Measurements from ENCODE around the gene RC3H2.

Gene RC3H2

GRCh38 chr9:122941582-122942234 lies 36.5 kb upstream of the RC3H2 start:
- WGBS, 2 experiments, result 7 to 15% methylated on average over 15 to 17 of the region's 17 CpGs
- Histone ChIP-seq H3K27ac (ENCODE audit: insufficient read depth, low read depth, low read length, poor library complexity, severe bottlenecking) (peak overlapping the region; percentile 94), H3K27me3 (ENCODE audit: control insufficient read depth, insufficient read depth, low read length, poor library complexity, severe bottlenecking) (no peaks in the 10 kb centered on the region), H3K9me3 (ENCODE audit: control insufficient read depth, low read length) (no peaks in the 10 kb centered on the region), H3K4me3 (ENCODE audit: insufficient read depth, low read depth, low read length) (peak overlapping the region; percentile 85), H3K36me3 (ENCODE audit: control insufficient read depth, insufficient read depth, low read length) (peaks cover 3% of the 10 kb centered on the region), H3K4me1 (ENCODE audit: control insufficient read depth, insufficient read depth, low read length) (no peaks in the 10 kb centered on the region)

GRCh38 chr9:122940749-122941581 lies 35.8 kb upstream of the RC3H2 start, which contains the start of gene RABGAP1:
Gene RABGAP1 (plus strand): TSS chr9:122941020. CDS start chr9:122957060, 16,040 bp downstream.
- H3K9me3 ChIP-seq (ENCODE audit: control insufficient read depth, low read length), result no peaks in the 10 kb centered on the region

GRCh38 chr9:122940454-122940748 lies 35.2 kb upstream of the RC3H2 start:
- Histone ChIP-seq H3K9me3 (ENCODE audit: control insufficient read depth, low read length) (no peaks in the 10 kb centered on the region), H3K36me3 (ENCODE audit: control insufficient read depth, insufficient read depth, low read length) (peaks cover 3% of the 10 kb centered on the region), H3K4me3 (ENCODE audit: insufficient read depth, low read depth, low read length) (peak overlapping the region; percentile 25), H3K4me1 (ENCODE audit: control insufficient read depth, insufficient read depth, low read length) (no peaks in the 10 kb centered on the region), H3K27ac (ENCODE audit: insufficient read depth, low read depth, low read length, poor library complexity, severe bottlenecking) (no peak overlapping the region), H3K27me3 (ENCODE audit: control insufficient read depth, insufficient read depth, low read length, poor library complexity, severe bottlenecking) (no peaks in the 10 kb centered on the region)
- 33 to 39% methylated on average over 5 to 6 of the region's 6 CpGs for WGBS, 2 experiments

More at GRCh38 chr9:122940749-122941581, 35.8 kb upstream of the RC3H2 start, which contains the start of gene RABGAP1:
- 0% methylated on average over 53 to 54 of the region's 54 CpGs for WGBS, 2 experiments
- H3K4me1 ChIP-seq (ENCODE audit: control insufficient read depth, insufficient read depth, low read length), result no peaks in the 10 kb centered on the region
- peaks cover 3% of the 10 kb centered on the region for H3K36me3 ChIP-seq (ENCODE audit: control insufficient read depth, insufficient read depth, low read length)
- H3K4me3 ChIP-seq (ENCODE audit: insufficient read depth, low read depth, low read length), result peak within 1 kb of the TSS; percentile 85
- H3K27ac ChIP-seq (ENCODE audit: insufficient read depth, low read depth, low read length, poor library complexity, severe bottlenecking), result peak within 1 kb of the TSS; percentile 94
- no peaks in the 10 kb centered on the region for H3K27me3 ChIP-seq (ENCODE audit: control insufficient read depth, insufficient read depth, low read length, poor library complexity, severe bottlenecking)

GRCh38 chr9:122939601-122940000 lies 34.4 kb upstream of the RC3H2 start:
- Histone ChIP-seq H3K4me3 (ENCODE audit: insufficient read depth, low read depth, low read length) (no peak overlapping the region), H3K36me3 (ENCODE audit: control insufficient read depth, insufficient read depth, low read length) (peaks cover 3% of the 10 kb centered on the region), H3K27me3 (ENCODE audit: control insufficient read depth, insufficient read depth, low read length, poor library complexity, severe bottlenecking) (no peaks in the 10 kb centered on the region), H3K4me1 (ENCODE audit: control insufficient read depth, insufficient read depth, low read length) (no peaks in the 10 kb centered on the region), H3K9me3 (ENCODE audit: control insufficient read depth, low read length) (no peaks in the 10 kb centered on the region), H3K27ac (ENCODE audit: insufficient read depth, low read depth, low read length, poor library complexity, severe bottlenecking) (no peak overlapping the region)
- 96 to 98% methylated on average over 2 to 4 of the region's 4 CpGs for WGBS, 2 experiments

- 71 to 96% methylated on average over 1 of the region's 1 CpG for WGBS, 2 experiments
- H3K9me3 ChIP-seq (ENCODE audit: control insufficient read depth, low read length), result no peaks in the 10 kb centered on the region
- peaks cover 3% of the 10 kb centered on the region for H3K4me1 ChIP-seq (ENCODE audit: control insufficient read depth, insufficient read depth, low read length)
- H3K4me3 ChIP-seq (ENCODE audit: insufficient read depth, low read depth, low read length), result no peak overlapping the region
- no peak overlapping the region for H3K27ac ChIP-seq (ENCODE audit: insufficient read depth, low read depth, low read length, poor library complexity, severe bottlenecking)
- no peaks in the 10 kb centered on the region for H3K27me3 ChIP-seq (ENCODE audit: control insufficient read depth, insufficient read depth, low read length, poor library complexity, severe bottlenecking)
- no peaks in the 10 kb centered on the region for H3K36me3 ChIP-seq (ENCODE audit: control insufficient read depth, insufficient read depth, low read length)
Measured at GRCh38 chr9:122936883-122937282, 31.7 kb upstream of the RC3H2 start.

GRCh38 chr9:122936464-122936863 lies 31.3 kb upstream of the RC3H2 start:
- H3K4me1 ChIP-seq (ENCODE audit: control insufficient read depth, insufficient read depth, low read length), result peaks cover 3% of the 10 kb centered on the region
- H3K27ac ChIP-seq (ENCODE audit: insufficient read depth, low read depth, low read length, poor library complexity, severe bottlenecking), result no peak overlapping the region
- WGBS, 2 experiments, result 96 to 97% methylated on average over 5 of the region's 5 CpGs
- no peaks in the 10 kb centered on the region for H3K36me3 ChIP-seq (ENCODE audit: control insufficient read depth, insufficient read depth, low read length)
- no peak overlapping the region for H3K4me3 ChIP-seq (ENCODE audit: insufficient read depth, low read depth, low read length)
- H3K9me3 ChIP-seq (ENCODE audit: control insufficient read depth, low read length), result no peaks in the 10 kb centered on the region
- no peaks in the 10 kb centered on the region for H3K27me3 ChIP-seq (ENCODE audit: control insufficient read depth, insufficient read depth, low read length, poor library complexity, severe bottlenecking)

GRCh38 chr9:122931226-122932121 lies 26.3 kb upstream of the RC3H2 start, which contains the start of gene ZBTB26:
Gene ZBTB26 (minus strand): TSS chr9:122931512. CDS start chr9:122919934, 11,578 bp downstream.
- no peaks in the 10 kb centered on the region for H3K9me3 ChIP-seq (ENCODE audit: control insufficient read depth, low read length)
- no peaks in the 10 kb centered on the region for H3K36me3 ChIP-seq (ENCODE audit: control insufficient read depth, insufficient read depth, low read length)
- H3K27me3 ChIP-seq (ENCODE audit: control insufficient read depth, insufficient read depth, low read length, poor library complexity, severe bottlenecking), result no peaks in the 10 kb centered on the region
- peaks cover 11% of the 10 kb centered on the region for H3K4me1 ChIP-seq (ENCODE audit: control insufficient read depth, insufficient read depth, low read length)
- 0% methylated on average over 51 of the region's 51 CpGs for WGBS, 2 experiments
- peak within 1 kb of the TSS; percentile 74 for H3K27ac ChIP-seq (ENCODE audit: insufficient read depth, low read depth, low read length, poor library complexity, severe bottlenecking)
- peak within 1 kb of the TSS; percentile 92 for H3K4me3 ChIP-seq (ENCODE audit: insufficient read depth, low read depth, low read length)

GRCh38 chr9:122930541-122931225 lies 25.5 kb upstream of the RC3H2 start:
- WGBS, 2 experiments, result 30 to 33% methylated on average over 10 of the region's 10 CpGs
- peak overlapping the region; percentile 74 for H3K27ac ChIP-seq (ENCODE audit: insufficient read depth, low read depth, low read length, poor library complexity, severe bottlenecking)

GRCh38 chr9:122929796-122930354 lies 24.7 kb upstream of the RC3H2 start:
- H3K9me3 ChIP-seq (ENCODE audit: control insufficient read depth, low read length), result no peaks in the 10 kb centered on the region
- peaks cover 11% of the 10 kb centered on the region for H3K4me1 ChIP-seq (ENCODE audit: control insufficient read depth, insufficient read depth, low read length)
- WGBS, 2 experiments, result 86 to 90% methylated on average over 1 of the region's 1 CpG
- H3K27me3 ChIP-seq (ENCODE audit: control insufficient read depth, insufficient read depth, low read length, poor library complexity, severe bottlenecking), result no peaks in the 10 kb centered on the region
- H3K27ac ChIP-seq (ENCODE audit: insufficient read depth, low read depth, low read length, poor library complexity, severe bottlenecking), result no peak overlapping the region
- H3K4me3 ChIP-seq (ENCODE audit: insufficient read depth, low read depth, low read length), result peak overlapping the region; percentile 92
- no peaks in the 10 kb centered on the region for H3K36me3 ChIP-seq (ENCODE audit: control insufficient read depth, insufficient read depth, low read length)

More at GRCh38 chr9:122930541-122931225, 25.5 kb upstream of the RC3H2 start:
- Histone ChIP-seq H3K27me3 (ENCODE audit: control insufficient read depth, insufficient read depth, low read length, poor library complexity, severe bottlenecking) (no peaks in the 10 kb centered on the region), H3K36me3 (ENCODE audit: control insufficient read depth, insufficient read depth, low read length) (no peaks in the 10 kb centered on the region), H3K4me1 (ENCODE audit: control insufficient read depth, insufficient read depth, low read length) (peaks cover 11% of the 10 kb centered on the region), H3K9me3 (ENCODE audit: control insufficient read depth, low read length) (no peaks in the 10 kb centered on the region), H3K4me3 (ENCODE audit: insufficient read depth, low read depth, low read length) (peak overlapping the region; percentile 92)
